Ammon's horn (tissue), 1 donor: ENCODE results near the gene JAK2.
"Not testable (repeated sequence)": the region's sequence is repeated elsewhere in the genome, so short reads cannot be mapped to it uniquely, and the experiment has no call there.

Experiments
- DNase-seq: peaks from one replicate; pipeline ENCODE4 v3.0.0-alpha.2; 2016; ENCODE audit warnings: low spot score

JAK2 gene

DNA sequence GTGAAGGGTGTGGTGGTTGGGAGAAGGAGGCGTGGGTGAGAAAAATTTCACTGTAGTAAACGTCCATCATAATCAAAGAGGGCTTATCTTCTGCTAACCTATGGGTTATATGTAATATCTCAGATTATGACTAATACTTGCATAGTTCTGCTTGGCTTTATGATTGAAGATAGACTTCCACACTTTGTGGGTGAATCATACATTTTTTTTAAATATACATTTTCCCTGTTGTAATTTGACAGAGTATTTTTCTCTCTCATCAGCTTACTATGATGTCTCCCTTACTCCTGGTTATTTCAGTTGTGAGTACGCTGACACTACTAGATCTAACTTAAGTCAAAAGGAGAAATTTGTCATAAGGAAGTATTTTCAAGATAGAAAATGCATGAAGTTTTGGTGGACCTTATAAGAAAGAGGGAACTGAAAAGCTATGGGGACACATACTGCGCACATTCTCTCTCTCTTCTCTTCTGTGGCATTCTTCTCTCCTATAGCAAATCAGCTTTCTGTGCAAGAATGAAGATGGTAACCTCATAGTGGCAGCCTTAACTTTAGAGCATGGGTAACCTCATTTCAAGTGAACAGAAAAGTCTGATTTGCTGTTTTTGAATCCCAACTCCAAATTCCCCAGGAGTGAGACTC, 4.9 kb upstream of the JAK2 start:
- no peak for DNase-seq

DNA sequence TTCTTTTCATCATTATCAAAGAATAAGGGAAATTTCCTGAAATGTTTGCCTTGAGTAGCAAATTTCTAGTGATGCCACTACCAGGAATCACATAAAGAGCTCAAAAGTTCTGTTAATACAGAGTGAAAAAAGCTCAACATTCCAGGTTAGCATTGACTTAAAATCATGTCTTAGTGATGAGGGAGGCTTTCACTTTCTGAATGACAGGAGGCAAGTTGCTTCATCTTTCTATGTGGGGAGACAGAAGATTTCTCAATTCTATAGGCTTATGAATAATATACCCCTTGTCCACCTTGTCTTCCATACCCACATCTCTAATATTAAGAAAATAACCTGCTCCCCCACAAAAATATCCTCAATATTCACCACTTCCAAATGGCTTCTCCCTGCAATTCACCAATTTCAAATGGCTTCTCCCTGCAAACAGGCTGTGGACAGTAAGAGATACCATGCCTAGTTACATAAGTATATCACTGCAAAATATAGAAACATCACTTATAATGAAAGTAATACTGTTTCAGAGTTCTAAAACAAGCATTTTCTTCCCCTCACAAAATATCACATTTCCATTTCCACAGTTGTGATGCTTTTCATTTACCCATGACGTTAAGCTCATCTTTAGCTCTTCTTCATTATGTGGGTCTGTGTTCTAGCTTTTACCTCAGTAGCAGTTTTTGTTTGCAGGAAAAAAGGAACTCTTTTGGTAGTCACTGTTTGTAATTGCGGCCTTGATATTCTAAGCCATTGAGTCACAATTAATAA, 2.2 kb upstream of the JAK2 start:
- no peak for DNase-seq

DNA sequence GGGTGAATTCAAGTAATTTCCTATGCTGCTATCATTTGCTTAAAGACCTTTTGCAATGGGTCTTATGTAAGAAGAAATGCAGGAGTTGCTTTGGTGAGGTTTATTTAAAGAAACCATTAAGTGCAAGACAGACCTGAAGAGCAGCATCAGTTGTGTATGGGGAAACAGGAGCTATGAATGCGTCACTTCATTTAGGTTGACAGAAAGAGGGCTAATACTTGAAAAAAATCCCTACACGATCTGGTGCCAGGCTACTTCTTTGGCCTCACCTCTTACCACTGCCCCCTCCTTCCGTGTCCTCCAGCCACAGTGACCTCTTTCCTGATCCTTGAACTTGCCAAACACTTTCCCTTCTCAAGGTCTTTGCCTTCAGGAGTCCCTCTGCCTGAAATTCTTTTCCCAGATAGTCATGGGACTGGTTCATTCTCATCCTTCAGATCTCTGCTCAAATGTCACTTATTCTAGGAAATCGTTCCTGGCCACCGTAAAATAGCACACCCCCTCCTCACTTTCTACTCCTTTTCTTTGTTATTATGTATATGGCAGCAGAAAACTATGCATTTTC, 1.4 kb upstream of the JAK2 start:
- no peak for DNase-seq

DNA sequence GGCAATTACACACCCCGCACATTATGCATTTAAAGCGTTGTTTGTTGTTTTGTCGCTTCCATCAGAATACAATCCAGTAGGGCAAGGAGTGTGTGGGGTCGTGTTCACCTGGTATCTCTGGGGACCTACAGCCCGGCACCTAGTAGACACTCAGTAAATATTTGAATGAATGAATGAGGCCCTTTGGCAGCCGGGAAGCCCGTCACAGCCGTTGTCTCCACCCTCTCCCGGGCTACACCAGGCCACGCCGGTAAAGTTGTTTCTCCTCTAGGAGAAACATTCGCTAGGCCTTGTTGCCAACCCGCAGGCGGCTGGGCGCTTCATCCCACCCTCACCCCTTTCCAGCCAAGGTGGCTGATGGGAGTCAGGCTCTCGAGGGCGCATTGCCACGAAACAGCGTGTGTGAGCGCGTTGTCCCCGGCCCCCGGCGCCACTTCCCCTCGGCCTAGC, 876 bp upstream of the JAK2 start:
- DNase-seq, result no peak

DNA sequence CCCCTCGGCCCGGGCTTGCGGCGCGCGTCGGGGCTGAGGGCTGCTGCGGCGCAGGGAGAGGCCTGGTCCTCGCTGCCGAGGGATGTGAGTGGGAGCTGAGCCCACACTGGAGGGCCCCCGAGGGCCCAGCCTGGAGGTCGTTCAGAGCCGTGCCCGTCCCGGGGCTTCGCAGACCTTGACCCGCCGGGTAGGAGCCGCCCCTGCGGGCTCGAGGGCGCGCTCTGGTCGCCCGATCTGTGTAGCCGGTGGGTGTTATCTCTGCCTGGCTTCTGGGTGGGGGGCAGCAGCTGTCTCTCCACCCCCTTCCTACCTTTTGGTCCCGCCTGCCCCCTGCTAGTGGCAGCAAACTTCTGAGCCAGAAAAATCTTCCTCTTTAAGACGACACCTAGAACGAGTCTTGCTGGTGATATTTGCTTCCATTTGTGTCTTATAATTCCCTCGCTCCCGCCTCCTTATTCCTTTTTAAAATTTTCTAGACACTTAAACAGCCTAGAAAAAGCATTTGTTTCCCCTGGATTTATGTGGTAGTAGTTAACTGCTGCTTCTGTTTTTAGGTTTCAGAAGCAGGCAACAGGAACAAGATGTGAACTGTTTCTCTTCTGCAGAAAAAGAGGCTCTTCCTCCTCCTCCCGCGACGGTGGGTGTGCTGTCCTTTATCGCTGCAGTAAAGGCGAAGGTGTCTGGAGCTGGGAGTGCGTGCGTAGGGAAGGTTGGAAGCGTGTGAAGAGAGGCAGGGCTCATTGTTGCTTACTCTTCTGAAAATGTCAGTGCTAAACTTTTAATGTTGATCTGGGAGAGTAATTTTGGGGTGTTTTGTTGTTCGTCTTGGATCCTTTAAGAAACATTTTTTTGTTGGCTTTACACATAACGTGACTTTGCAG, 554 bp downstream of the JAK2 start:
- DNase-seq, result peak; percentile 70

DNA sequence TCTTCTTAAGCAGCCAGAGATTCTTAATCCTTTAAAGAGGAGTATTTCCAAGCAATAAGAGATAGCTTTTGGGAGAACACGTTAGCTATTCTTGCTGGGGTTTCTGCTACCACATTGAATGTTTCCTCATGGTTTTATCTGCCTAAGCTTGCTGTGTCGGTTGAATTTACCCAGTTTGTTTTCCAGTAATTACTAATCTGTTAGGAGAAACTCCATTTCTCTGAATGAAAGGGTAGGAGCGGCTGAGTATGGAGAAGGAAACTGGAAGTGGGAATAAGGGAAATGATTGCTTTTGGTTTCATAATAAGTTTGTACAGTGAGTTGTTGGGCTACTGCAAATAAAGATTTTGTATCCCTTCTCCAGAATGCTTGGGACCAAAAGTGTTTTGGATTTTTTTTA, 1.2 kb downstream of the JAK2 start:
- no peak for DNase-seq

DNA sequence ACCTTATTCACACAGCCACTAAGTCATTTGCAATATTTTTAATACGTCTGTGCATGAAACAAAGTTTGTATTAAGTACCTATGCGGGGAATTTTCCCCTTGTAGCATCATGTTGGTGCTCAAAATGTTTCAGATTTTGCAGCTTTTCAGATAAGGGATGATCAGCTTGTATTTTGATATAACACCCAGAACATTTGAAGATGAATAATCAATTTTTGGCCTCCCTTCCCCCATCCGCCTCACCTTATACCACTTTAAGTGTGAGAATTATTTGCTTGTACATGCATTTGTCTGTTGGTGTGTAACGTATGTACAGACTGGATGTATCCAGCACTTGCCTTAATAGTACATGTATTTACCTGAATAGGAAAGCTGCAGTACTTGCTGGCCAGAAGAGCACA, 1.7 kb downstream of the JAK2 start:
- DNase-seq, result no peak

GRCh38 chr9:4987961-4988421, 2.9 kb downstream of the JAK2 start:
- peak; percentile 73 for DNase-seq

DNA sequence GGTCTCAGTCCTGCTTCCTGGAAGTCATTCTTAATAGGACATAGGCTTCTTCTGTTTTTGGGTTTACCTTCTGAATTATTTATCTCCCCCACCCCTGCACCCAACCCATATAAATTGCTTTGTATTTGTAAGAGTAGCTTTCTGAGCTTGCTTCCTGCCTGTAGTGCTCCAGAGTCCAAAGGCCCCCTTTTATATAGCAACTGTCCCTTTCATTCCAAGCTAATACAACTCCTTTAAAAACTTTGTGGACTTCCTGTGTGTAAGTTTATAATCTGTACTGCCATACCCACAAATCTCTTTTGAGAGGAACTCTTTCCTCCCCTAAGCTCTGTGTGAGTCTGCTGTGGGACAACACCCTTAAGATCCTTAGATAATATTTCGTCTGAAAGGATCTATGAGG, 7.8 kb downstream of the JAK2 start:
- DNase-seq, result no peak

- DNase-seq, result peak; percentile 20
Observed at GRCh38 chr9:4994166-4994890, 9.3 kb downstream of the JAK2 start.

- DNase-seq, result no peak
Observed at GRCh38 chr9:4997196-4997595, 12.1 kb downstream of the JAK2 start.

DNA sequence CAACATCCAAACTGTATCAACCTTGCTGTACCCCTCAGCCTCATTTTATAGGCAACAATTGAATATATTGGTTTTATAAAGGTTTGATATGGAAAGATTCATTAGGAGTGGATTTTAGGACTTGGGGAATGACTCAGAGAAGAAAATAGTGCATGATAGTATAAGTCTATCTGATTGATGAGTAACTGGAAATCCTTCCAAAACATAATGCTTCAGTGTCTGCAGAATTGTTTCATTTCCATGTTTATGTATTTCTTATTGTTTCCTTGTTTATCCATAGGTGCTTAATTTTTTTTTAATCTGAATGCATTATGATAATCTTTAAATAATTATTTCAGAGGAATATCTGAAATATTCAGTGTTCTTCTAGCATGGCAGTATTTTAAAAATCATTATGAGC, 12.6 kb downstream of the JAK2 start:
- no peak for DNase-seq

GRCh38 chr9:5002811-5003210, 17.7 kb downstream of the JAK2 start:
- DNase-seq, result no peak

GRCh38 chr9:5004481-5004880, 19.4 kb downstream of the JAK2 start:
- DNase-seq, result no peak

DNA sequence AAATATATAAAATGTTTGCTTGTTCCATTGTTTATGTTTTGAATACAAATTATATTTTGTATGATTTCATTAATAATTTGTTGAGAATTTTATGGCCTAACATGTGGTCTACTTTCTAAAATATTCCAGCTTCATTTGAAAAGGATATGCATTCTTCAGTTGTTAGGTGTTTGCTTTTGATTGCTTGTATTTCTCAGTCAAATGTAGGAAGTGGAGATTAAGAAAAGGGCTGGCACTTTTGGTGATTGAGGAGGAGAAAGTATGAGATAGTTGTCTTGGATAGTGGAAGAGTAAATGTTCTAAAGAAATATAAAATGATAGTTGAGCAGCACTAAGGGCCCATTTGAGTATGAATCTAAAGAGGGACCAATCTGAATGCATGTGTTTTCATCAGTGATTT, 23.1 kb downstream of the JAK2 start:
- no peak for DNase-seq

DNA sequence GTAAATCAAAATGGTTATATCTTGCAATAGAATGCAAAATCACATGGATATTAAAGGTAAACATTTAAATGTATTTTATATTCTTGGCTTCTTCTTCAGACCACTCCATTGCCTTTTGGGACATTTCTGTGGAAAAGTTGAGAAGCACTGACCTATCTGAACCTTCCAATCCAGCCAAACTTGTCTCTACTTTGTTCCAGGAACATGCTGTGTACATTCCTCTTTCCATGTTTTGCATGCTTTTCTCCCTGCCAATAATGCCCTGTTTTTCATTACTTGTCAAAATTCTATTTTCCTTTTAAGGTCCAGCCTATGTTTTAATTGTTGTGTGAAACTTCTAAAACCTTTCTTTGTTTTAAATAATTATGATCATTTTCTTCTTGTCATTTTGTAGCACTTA, 28.3 kb downstream of the JAK2 start:
- no peak for DNase-seq

- DNase-seq, result no peak
Observed at GRCh38 chr9:5015934-5016333, 30.9 kb downstream of the JAK2 start.

DNA sequence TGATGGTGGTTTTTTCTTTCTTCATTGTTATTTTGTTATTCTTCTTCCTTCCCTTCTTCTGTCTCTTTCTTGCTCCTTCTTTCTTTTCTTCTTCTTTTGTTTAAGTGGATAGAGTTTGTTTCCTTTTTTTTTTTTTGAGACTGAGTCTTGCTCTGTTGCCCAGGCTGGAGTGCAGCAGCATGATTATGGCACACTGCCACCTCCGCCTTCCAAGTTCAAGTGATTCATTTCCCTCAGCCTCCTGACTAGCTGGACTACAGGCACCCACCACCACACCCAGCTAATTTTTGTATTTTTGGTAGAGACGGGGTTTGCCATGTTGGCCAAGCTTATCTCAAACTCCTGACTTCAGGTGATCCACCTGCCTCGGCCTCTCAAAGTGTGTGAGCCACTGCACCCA, 40.3 kb downstream of the JAK2 start:
- no peak for DNase-seq

- DNase-seq, result not testable (repeated sequence)
Observed at GRCh38 chr9:5031941-5032340, 46.9 kb downstream of the JAK2 start.

DNA sequence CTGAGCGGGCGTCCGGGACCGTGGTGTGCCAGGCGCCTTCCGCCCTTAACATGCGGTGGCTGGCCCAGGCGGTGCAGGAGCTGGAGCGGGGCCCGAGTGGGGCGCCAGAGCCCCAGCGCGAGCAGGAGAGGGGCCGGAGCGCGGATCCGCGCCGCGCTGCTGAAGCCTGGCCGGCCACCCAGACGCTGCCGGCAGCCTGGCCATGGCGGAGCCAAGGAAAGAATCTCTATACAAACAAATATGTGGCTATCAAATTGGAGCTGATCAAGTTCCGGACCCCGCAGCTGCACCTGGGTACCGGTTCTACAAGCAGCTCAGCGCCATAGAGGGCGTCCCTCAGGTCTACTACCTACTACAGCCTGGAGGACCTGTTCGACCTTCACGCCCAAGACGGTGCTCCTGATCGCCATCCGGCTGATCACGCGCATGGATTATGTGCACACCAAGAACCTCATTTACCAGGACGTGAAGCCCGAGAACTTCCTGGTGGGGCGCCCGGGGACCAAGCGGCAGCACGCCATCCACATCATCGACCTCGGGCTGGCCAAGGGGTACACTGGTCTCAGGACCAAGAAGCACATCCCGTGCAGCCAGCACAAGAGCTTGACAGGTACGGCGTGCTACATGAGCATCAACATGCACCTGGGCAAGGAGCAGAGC, 55.8 kb downstream of the JAK2 start:
- DNase-seq, result no peak
